Skin of body (tissue), 2 donors: ENCODE results near the gene KDF1. TPM values are rescaled to one million over a fixed set of nuclear protein-coding genes. Genes with fewer than 3 reads are reported as not detected.
"Not testable (repeated sequence)": the region's sequence is repeated elsewhere in the genome, so short reads cannot be mapped to it uniquely, and the experiment has no call there.

Experiments used
- DNase-seq: peaks from one replicate; lab custom pipeline; 2025; lab: John Stamatoyannopoulos, UW
- total RNA-seq: library from RNA; depleted of rRNA; stranded (reverse); fragments of >200 nt; gene quantifications from one replicate; pipeline ENCODE4 v1.2.3, GENCODE V29; 2014

Gene KDF1
- total RNA-seq, 1 donor from 2014 or later, result 4.0 TPM

DNA sequence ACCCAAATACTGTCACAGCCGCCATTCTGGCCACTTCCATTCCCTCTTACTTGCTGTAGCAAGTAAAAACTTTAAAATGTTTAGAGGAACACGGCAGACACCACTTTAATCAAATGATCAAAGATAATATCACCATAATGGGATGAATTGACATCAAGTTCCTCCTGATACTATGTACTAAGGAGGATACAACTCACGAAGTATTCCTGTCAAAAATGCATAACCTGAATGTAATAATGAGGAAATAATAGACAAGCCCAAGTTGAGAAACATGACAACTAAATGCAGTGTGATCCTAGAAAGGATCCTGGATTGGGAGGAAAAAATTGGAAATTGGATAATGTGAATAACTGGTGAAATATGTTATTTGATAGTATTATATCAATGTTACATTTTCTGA is 3.9 kb downstream of the KDF1 start:
- DNase-seq, result no peak

DNA sequence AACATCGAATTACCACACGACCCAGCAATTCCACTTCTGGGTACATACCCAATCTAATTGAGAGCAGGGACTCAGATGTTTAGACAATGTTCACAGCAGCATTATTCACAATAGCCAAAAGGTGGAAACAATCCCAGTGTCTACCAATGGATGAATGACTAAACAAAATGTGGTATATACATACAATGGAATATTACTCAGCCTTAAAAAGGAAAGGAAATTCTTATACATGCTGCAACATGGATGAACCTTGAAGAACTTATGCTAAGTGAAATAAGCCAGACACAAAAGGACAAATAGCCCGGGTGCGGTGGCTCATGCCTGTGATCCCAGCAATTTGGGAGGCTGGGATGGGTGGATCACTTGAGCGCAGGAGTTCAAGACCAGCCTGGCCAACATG is 6.9 kb downstream of the KDF1 start:
- no peak for DNase-seq

DNA sequence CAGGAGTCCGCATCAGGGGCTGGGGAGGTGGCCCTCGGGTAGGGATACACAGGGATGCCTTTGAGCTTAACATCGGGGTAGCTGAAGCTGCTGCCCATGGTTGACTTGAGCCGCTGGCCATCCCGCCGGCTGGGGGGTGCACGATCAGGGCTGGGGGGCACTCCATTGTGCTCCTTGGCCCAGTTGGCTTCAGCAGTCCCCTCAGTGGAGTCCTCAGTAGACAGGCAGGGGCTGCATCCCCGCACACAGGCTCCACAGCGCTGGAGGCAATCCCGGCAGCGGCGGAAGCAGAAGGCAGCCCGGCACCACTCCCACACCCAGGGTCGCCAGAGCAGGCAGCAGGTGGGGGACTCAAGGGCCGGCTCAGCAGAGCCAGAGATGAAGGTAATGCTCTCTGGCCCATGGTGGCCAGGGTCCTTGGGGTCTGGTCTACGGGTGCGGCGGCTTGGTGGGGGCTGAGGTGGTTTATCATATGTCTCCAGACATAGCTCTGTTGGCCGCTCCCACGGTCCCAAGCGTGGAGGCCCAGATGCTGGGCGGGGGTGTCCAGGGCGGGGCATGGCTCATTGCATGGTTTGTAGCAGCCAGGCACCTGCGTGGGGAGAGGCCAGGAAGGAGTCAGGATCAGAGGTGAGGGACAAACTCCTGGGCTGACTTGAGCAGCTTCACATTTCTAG is 8.3 kb downstream of the KDF1 start:
- DNase-seq, result no peak

DNA sequence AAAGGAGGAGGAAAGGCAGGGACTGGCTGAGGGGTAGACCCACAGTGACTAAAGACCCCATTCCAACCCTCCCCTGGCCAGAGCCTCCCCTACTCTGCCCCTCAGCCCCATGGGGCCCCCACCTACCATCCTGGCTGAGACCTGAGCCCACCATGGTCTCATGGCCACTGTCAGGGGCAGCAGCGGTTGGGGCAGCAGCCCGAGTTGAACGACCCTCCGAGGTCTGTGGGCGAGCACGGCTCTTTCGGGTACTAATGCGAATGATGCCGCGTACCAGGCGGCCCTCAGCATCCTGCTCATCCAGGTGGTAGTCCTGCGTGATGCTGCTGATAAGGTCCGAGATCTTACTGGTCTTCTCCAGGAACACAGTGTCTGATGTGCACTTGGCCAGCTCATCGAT is 9.1 kb downstream of the KDF1 start:
- no peak for DNase-seq

DNA sequence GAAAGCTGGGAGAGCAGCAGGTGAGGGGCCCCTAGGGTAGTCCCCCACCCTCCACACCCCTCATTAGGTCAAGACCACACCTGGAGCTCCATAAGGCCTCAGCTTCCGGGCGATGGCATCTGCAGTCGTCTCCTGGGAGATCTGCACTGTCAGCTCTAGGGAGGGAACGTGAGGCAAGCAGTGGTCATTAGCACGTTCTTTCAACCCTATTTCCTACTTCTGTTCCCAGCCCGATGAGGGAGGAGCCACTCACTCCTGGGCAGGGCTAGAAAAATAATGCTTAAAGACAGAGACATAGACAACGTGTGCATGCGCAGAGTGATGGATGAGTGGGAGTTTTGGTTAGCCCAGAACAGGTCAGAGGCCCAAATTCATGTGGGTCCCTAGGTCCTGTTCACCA is 9.7 kb downstream of the KDF1 start:
- DNase-seq, result no peak

DNA sequence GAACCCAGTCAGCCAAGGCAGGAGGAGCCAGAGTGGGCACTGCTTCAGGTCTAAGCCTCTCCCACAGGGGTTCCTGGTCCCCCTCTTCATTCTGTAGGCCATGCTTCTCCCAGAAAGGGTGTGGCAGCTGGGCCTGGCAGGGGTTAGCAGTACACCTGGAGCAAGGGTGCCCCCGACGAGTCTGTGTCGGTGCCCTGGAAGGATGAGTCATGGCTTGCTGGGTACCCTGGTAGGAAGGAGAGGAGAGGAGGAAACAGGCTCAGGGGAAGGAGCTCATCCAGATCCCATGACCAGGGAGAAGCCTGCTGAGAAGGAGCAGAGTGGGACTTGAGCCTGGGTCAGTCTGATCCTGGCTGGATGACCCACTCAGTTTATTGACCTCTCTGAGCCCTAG is 10.3 kb downstream of the KDF1 start:
- DNase-seq, result no peak

DNA sequence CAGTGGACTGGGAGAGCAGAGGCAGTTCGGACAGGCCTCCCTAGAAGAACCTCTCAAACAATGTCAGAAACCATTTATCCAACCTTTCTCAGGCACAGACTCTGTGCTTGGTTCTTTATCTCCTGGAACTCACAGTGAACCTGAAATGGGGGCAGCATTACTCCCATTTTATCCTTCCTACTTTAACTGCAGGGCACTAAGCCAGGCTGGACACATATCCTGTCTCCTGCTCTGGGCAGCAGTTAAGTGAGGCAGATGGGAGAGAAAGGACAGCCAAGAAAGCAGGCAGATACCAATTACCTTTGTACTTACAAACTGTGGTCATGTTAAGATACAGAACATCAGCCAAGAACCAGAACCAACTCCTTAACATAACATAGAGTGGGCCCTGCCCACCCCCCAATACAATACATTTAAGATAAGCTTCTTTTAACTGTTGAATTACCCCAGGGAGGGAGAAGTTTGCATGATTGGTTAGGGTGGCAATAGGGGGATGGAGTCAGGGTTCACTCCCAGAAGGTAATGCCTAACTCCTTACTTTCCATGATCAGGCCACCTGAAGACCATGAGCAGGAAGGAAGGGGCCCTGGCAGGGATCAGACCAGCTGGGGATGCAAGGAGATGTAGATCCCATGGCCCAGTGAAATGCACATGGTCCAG is 10.9 kb downstream of the KDF1 start:
- no peak for DNase-seq

DNA sequence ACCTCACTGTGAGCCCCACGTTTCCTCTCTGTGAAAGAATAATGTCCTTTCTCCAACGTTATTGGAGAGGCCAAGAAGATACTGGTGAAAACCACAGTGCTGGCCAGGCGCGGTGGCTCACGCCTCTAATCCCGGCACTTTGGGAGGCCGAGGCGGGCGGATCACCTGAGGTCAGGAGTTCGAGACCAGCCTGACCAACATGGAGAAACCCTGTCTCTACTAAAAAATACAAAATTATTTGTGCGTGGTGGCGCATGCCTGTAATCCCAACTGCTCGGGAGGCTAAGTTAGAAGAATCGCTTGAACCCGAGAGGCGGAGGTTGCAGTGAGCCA is 11.6 kb downstream of the KDF1 start:
- DNase-seq, result not testable (repeated sequence)

DNA sequence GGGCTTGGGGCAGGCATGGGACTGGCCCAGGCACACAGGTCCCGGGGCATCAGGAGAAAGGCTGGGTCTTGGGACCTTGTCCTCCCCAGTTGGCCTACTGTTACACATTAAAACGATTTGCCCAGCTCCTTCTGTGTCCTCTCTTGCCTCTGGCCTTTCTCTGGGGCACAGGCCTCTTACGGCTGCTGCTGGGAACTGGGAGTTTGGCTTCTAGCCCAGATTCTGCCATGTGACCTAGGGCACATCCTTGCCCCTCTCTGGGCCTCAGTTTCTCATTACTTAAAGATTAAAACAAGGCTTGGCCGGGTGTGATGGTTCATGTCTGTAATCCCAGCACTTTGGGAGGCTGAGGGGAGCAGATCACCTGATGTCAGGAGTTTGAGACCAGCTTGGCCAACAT is 14.0 kb downstream of the KDF1 start:
- no peak for DNase-seq

DNA sequence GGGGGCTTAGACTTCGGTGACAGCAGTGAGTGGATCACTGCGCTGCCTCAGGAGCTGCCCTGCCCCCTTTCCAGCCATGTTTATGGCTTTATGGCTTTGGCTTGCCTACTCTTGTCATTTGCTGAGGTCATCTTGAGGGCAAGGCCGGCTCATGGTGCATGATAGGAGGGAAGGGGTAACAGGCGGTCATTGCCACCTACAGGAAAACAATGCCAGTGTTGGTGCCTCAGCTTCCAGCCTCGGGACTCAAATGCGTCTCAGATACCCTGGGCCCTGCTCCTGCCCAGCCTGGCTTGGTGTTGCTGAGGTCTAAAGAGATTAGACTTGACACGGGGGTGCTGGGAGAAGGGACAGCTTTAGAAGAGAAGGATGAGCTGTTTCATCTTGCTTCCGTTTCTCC is 14.5 kb downstream of the KDF1 start:
- DNase-seq, result no peak

DNA sequence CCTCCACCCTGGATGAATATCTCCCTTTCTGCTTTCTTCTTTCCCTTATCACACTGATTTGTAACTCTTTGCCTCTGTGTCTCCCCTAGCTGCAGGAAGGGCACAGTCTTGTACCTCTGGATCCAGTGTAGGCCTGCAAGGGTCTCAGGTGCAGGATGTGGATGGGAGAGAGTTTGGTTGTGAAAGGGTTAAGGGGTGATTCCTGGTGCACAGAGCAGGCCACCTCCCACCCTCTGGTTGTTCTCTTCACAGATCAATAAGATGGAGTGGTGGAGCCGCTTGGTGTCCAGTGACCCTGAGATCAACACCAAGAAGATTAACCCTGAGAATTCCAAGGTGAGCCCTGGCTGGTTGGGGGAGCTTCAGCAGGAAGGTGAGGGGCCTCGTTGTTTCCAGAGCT is 15.1 kb downstream of the KDF1 start:
- DNase-seq, result no peak

DNA sequence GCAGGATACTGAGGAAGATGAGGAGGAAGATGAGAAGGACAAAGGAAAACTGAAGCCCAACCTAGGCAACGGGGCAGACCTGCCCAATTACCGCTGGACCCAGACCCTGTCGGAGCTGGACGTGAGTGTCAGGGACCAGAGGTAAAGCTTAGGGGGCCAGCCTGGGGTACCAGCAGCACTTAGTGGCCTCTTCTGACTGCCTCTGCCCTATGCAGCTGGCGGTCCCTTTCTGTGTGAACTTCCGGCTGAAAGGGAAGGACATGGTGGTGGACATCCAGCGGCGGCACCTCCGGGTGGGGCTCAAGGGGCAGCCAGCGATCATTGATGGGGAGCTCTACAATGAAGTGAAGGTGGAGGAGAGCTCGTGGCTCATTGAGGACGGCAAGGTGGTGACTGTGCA is 17.6 kb downstream of the KDF1 start:
- no peak for DNase-seq

DNA sequence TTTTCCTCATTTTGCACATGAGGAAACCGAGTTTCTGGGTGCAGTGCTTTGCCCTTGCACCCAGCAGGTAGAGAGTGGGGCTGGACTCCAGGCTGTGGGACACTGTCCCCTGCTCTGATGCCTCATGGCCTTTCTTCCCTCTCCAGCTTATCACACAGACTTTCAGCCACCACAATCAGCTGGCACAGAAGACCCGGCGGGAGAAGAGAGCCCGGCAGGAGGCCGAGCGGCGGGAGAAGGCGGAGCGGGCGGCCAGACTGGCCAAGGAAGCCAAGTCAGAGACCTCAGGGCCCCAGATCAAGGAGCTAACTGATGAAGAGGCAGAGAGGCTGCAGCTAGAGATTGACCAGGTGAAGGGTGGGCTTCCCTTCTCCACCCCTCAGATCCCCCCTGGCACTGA is 19.0 kb downstream of the KDF1 start:
- DNase-seq, result no peak

DNA sequence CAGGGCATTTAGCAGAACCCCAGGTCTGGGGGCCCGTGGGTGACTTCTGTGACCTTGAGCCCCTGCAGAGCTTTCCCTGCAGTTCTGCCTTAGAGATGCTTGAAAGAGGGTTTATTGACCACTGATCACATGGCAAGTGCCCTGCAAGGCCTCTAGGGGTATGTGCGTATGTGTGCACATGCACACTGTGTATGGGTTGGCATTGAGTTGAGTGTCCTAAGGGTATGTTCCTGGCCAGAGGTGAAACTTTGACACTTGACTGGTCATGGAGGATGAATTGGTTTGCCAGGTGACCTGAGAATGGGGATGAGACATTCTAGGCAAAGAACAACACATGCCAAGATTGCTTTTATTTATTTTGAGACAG is 21.6 kb downstream of the KDF1 start:
- no peak for DNase-seq

DNA sequence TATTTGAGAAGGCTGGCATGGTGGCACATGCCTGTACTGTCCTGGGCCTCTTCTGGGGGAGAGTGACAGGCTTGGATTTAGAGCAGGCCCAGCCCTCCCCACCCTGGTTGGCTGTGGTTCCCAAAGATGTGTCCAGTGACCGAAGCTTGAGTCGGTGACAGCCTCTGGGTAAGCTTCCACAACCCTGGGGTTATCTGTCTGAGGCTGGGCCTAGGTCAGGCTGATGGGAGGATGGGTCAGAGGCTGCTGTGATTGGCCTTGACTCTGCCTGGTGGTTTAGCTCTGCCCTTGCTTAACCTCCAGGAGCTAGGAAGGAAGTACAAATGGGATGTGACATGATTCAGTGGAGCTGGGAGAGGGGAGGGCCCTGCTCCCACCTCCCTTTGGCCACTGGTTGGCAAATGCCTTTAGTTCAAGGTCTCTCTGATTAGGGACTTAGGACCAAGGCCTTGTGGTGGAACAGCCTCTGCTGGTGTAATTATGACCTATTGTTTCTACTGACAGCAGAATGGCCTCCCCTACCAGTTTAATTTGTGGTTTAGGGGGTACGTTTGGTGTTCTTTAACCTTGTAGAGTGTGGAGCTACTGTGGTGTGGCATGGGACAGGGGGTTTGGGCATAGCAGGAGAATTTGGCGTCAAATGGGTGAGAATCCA is 22.1 kb downstream of the KDF1 start:
- no peak for DNase-seq

DNA sequence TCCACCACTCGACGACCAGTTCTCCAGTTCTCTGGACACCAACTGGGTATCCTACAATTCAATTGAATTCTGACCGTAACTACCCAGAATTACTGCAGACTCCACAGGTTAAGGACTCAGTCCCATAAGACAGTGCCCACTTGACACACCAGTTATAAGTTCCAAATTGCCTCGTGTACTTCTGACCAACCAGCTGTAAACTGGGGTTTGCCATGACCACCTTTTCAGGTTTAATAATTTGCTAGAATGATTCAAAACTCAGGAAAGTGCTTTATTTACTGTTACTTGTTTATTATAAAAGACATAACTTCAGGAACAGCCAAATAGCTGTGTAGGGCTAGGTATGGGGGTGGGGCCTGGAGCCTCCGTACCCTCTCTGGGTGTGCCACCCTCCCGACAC is 23.4 kb downstream of the KDF1 start:
- DNase-seq, result no peak

DNA sequence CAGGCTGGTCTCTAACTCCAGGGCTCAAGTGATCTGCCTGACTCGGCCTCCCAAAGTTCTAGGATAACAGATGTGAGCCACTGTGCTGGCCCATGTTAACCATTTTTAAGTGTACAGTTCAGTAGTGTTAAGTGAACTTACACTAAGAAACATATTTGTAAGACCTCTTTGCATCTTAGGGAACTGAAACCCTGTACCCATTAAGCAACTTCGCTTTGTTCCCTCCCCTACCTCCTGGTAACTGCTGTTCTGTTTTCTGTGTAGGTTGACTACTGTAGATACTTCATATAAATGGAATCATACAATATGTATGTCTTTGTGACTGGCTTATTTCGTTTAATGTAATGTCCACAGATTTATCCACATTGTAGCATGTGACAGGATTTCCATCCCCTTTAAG is 27.7 kb downstream of the KDF1 start:
- DNase-seq, result no peak

DNA sequence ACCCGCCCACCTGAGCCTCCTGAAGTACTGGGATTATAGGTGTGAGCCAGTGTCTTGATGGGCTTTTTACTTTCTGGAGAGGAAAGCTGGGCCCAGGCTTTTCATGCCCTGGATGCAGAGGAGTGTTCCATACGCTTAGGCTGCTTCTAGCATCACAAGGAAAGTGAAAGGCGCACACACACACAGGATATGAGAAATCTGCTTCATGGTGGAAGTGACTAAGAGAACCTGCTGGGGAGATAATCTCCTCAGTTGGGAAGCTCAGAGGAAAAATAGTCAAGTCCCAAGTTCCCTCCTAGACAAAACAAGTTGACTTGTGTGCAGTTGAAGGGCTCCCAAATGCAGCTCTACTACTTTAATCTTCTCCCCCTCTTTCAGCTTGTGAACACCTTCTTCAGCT is 36.6 kb downstream of the KDF1 start:
- no peak for DNase-seq

DNA sequence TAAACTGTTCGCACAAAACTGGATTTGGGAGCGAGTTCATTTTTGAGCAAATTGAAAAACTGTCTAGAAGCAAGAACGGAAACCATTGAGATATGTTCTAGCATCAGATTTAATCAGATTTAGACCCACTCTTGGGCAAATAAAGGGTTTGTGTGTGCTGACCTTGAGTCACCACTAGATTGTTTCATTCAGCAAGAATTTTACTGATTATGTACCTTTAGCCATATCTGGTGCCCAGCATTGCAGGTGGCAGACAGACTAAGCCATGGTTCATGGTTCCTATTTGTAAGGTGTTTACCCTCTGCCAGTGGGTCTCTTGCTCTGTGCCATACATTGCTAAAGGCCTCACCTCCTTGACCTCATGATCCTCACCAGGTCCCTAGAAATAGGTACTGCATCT is 37.4 kb downstream of the KDF1 start:
- DNase-seq, result no peak

DNA sequence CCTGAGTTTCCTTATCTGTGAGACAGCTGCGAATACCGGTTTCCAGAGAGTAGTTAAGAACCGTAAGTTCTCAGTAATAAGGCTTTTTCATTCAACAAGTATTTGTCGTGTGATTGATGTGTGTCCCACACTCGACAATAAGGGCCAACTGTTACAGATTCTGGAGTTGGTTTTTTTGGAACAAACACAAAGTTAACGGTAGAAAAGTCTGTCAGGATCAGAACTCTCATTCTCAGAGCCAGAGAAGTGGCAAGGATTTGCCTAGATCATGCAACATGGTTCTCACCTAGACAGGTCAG is 37.9 kb downstream of the KDF1 start:
- no peak for DNase-seq

DNA sequence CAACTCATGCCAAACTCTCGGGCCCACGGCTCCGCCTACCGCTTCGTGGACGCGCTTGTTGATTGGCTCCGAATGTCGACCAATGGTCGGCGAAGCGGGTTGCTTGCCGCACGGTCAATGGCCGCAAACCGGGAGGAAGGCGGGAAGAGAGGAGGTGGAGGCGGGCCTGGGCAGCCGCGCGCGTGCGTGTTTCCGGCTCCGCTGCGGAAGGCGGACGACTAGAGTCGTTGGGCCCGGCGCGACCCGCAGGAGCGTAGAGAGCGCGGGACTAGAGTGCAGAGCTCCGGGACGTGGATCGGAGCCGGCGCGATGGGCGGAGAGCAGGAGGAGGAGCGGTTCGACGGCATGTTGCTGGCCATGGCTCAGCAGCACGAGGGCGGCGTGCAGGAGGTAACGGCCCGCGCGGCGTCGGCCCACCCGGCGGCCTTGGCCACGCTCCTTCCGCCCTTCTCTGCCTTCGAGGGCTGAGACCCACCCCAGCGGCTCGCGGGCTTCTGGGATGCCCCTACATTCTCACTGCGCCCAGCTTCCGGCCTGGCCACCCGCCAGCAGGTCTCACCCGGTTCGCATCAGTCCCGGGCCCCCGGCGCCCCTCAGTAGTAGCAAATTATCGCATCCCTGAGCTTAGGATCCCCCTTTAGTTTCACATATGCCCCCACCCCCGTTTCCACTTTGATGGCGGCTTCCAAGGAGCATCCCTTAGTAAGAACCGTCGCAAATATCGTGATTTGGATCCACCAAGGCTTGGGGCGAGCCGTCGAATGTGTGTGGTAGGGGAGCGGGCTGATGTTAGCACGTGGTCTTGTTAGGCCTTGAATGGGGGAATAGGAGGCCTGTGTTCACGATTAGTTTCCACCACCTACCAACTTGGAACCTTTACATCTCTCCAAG is 38.5 kb downstream of the KDF1 start, which contains the start of gene NUDC:
NUDC (plus strand) TSS at position 204 of the 891 bp plus-strand sequence; CDS start at position 310, 106 bp downstream.
- peak; percentile 96 for DNase-seq

DNA sequence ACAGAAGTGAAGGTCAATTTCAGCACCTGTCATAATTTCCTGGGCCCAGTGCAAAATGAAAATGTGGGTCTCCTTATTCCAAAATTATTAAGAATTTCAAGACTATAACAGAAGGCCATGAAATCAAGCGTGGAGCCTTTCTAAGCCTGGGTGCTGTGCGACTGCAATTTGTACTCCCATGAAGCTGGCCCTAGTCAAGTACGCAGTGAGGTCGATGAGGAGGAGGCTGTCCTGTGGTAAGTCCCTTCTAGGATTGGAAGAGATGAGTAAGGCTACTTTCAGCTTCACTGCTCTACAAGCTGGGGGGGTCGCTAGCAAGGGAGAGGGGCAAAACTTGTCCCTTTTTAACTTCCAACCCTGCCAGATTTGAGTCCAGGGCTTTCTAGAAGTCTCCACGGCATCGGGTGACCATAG is 39.1 kb downstream of the KDF1 start:
- no peak for DNase-seq
